ENCODE data around the gene COL18A1. TPM values are rescaled to one million over a fixed set of nuclear protein-coding genes. Genes with fewer than 3 reads are reported as not detected.
A peak's percentile ranks its signal among the peaks of the same experiment; 100 is the strongest.

Gene COL18A1
- total and polyA plus RNA-seq, 2 of the 8 experiments (the other 6 are each of a cell fraction or from before 2014, with no cell fraction given): 145 to 201 TPM

DNA sequence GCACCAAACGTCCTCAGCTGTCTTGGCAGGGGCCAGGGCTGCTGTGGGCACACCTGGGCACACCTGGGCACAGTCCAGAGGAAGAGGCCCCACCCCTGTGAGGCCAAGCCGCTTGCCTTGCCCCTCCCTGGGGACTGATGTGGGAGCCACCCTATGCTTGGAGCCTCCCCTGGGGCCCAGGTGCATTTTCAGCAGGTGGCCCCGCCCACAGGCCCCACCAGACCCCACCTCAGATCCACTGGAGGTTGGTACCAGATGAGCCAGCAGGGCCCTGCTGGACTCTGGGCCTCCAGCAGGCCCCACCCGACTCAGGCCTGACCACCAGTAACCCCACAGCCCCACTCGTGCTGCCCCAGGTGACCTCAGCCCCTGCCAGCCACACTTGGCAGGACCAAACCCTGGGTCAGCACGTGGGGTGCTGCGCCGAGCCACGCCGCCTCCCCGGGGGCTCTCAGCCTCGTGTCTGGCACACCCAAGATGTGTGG lies 128.4 kb downstream of the COL18A1 start:
- no peak overlapping the region for H3K23ac ChIP-seq (ENCODE audit: insufficient read length)
- peaks cover 3% of the 10 kb centered on the region for H3K79me1 ChIP-seq (ENCODE audit: low read depth, low read length)
- H2BK20ac ChIP-seq (ENCODE audit: low read length): no peak overlapping the region
- no peak overlapping the region for H2AFZ ChIP-seq (ENCODE audit: low read length)
- H3K4me2 ChIP-seq (ENCODE audit: insufficient read depth in 1 of 2, low read depth in 2 of 2, low read length in 2 of 2): no peak overlapping the region
- no peak overlapping the region for H3K56ac ChIP-seq (replicated peaks; ENCODE audit: insufficient read length, low read depth, low read length)
- POLR2A ChIA-PET (ENCODE audit: partially characterized antibody): no interaction called here
- no peak overlapping the region for H3K4ac ChIP-seq (replicated peaks; ENCODE audit: insufficient read length, low read depth, low read length)
- peaks cover 7 to 28% (median 13%) of the 10 kb centered on the region in 4 experiments; a peak in 6 of 8 replicates for H3K36me3 ChIP-seq (ENCODE audit: control insufficient read depth in 2 of 4, insufficient read depth in 4 of 4, low read length in 3 of 4)
- no peak overlapping the region for H2BK5ac ChIP-seq (ENCODE audit: low read depth, low read length)
- H4K91ac ChIP-seq (replicated peaks; ENCODE audit: insufficient read length, low read length): no peak overlapping the region
- H2BK120ac ChIP-seq (replicated peaks; ENCODE audit: low read depth, low read length): no peak overlapping the region
- H3K4me3 ChIP-seq (ENCODE audit: extremely low read depth in 1 of 4, insufficient read depth in 2 of 4, low read depth in 3 of 4, low read length in 4 of 4): no peak overlapping the region
- H2BK12ac ChIP-seq (ENCODE audit: low read depth, low read length): no peak overlapping the region
- no peaks in the 10 kb centered on the region; a peak in 1 of 4 replicates for H3K9me3 ChIP-seq (ENCODE audit: insufficient read depth in 2 of 2, low read depth in 1 of 2, low read length in 1 of 2)
- peaks cover 10% of the 10 kb centered on the region for H3K23me2 ChIP-seq (ENCODE audit: low read depth, low read length)
- no peak overlapping the region for H3K14ac ChIP-seq (ENCODE audit: insufficient read length)
- H3K79me2 ChIP-seq (ENCODE audit: control insufficient read depth in 1 of 2, insufficient read depth in 2 of 2, low read length in 2 of 2): peaks cover 0 to 2% of the 10 kb centered on the region in 2 experiments; a peak in 1 of 4 replicates
- 88% methylated on average over 7 of the region's 12 CpGs; no CpG with 5 or more reads in 1 of the 2 experiments for WGBS, 2 experiments (ENCODE audit: extremely low coverage in 1 of 2, insufficient coverage in 1 of 2, insufficient read length in 1 of 2, insufficient replicate concordance in 2 of 2, low coverage in 1 of 2, low lambda C conversion rate in 2 of 2, missing lambda C conversion rate in 1 of 2)
- peak in 1 of 2 experiments; percentile 38 for DNase-seq (ENCODE audit: low read depth in 1 of 2, low spot score in 2 of 2)
- no peak for FAIRE-seq
- H3K27me3 ChIP-seq (replicated peaks in 1 of 4; ENCODE audit: control insufficient read depth in 3 of 4, extremely low read depth in 1 of 4, insufficient read depth in 3 of 4, low read length in 3 of 4): no peaks in the 10 kb centered on the region; a peak in 1 of 7 replicates
- CTCF ChIA-PET (ENCODE audit: partially characterized antibody): interaction anchor here (2.1 kb wide), 1 partner anchor 18 kb away, joined by 6 read pairs; no protein-coding TSS in a partner anchor
- TF ChIP-seq NANOG (IDR thresholded peaks at IDR 0.05; ENCODE audit: insufficient read depth, low read depth, low read length, poor library complexity, severe bottlenecking): no peak
- TF ChIP-seq KDM5A (IDR thresholded peaks at IDR 0.05; ENCODE audit: low read length): no peak
- no peak overlapping the region for H2BK15ac ChIP-seq (ENCODE audit: low read length)
- no peak overlapping the region for H2AK5ac ChIP-seq (ENCODE audit: low read depth, low read length)
- no peak overlapping the region for H3K18ac ChIP-seq (ENCODE audit: extremely low read depth, low read length)
- H4K20me1 ChIP-seq (replicated peaks in 1 of 2; ENCODE audit: control insufficient read depth in 1 of 2, insufficient read depth in 2 of 2, low read length in 2 of 2): peaks cover 9 to 28% of the 10 kb centered on the region in 2 experiments
- peak overlapping the region; percentile 79; the same call in 1 of the 2 replicates for H4K8ac ChIP-seq (ENCODE audit: extremely low read depth, insufficient read depth, low read length)
- H3K4me1 ChIP-seq (replicated peaks in 1 of 4; ENCODE audit: control insufficient read depth in 3 of 4, insufficient read depth in 4 of 4, low read length in 3 of 4): peaks cover 0 to 2% (median 0%) of the 10 kb centered on the region in 4 experiments; a peak in 3 of 7 replicates
- H3K9ac ChIP-seq (replicated peaks in 1 of 4; ENCODE audit: extremely low read depth in 1 of 4, low read depth in 3 of 4, low read length in 3 of 4): no peak overlapping the region
- H4K5ac ChIP-seq (ENCODE audit: insufficient read length, low read depth, low read length): no peak overlapping the region
- no peak overlapping the region for H3K27ac ChIP-seq (ENCODE audit: low read depth, low read length)

All from H1 (cell line).